ENCODE measurements around the gene SUSD3.

- TF ChIP-seq CTCF (conservative IDR thresholded peaks at IDR 0.05): no peak
- no peak for TF ChIP-seq ZFX (IDR thresholded peaks at IDR 0.05)
Measured at GRCh38 chr9:93051680-93052089, 6.8 kb upstream of the SUSD3 start.
